ENCODE data around the gene CAST.

DNA sequence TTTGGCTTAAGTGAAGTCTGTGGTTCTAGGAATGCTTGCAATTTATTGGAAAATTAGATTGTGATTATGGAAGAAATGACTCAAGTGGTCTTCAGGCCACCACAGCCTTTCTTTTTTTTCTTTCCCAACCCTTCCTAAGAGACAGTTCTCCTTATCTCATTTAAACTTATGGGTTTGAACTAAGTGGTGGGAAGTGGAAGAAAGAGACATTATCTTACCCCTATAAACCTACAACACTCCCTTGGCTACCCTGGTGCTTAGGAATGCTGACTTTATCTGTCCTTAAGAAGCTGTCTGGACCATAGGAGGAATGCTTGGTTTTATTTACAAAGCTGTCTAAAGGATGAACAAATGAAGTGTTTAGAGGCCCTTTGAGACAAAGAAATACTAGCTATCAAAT, 150.7 kb downstream of the CAST start:
- TF ChIP-seq, protein P1, sequence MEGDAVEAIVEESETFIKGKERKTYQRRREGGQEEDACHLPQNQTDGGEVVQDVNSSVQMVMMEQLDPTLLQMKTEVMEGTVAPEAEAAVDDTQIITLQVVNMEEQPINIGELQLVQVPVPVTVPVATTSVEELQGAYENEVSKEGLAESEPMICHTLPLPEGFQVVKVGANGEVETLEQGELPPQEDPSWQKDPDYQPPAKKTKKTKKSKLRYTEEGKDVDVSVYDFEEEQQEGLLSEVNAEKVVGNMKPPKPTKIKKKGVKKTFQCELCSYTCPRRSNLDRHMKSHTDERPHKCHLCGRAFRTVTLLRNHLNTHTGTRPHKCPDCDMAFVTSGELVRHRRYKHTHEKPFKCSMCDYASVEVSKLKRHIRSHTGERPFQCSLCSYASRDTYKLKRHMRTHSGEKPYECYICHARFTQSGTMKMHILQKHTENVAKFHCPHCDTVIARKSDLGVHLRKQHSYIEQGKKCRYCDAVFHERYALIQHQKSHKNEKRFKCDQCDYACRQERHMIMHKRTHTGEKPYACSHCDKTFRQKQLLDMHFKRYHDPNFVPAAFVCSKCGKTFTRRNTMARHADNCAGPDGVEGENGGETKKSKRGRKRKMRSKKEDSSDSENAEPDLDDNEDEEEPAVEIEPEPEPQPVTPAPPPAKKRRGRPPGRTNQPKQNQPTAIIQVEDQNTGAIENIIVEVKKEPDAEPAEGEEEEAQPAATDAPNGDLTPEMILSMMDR (IDR thresholded peaks at IDR 0.05 in 4 of 5, conservative IDR thresholded peaks at IDR 0.05 in 1 of 5) = no peak
- TF ChIP-seq POLR2A (IDR thresholded peaks at IDR 0.05) = no peak

Data from gastrocnemius medialis (tissue), 4 donors.